Keratinocyte (primary cell): ENCODE measurements around the gene KCNK10. TPM values are rescaled to one million over a fixed set of nuclear protein-coding genes. Genes with fewer than 3 reads are reported as not detected.
"Not testable (repeated sequence)": the region's sequence is repeated elsewhere in the genome, so short reads cannot be mapped to it uniquely, and the experiment has no call there.

Experiments used
- DNase-seq: peaks from one replicate; pipeline ENCODE4 v3.0.0-alpha.2; 2011; ENCODE audit warnings: low read depth, missing footprints, low spot score
- FAIRE-seq: peaks from 2 replicates; lab custom pipeline; 2011; peaks lifted over from hg19 to GRCh38; lab: Jason Lieb, UNC
- H2AFZ ChIP-seq: 2 replicates; pipeline ENCODE4 v1.6.0; 2012; ENCODE audit warnings: low read length, control low read depth, inconsistent platforms; ENCODE audit not compliant: control insufficient read depth
- H3K27ac ChIP-seq: 2 replicates; pipeline ENCODE4 v1.5.1; 2011; ENCODE audit warnings: low read length; ENCODE audit not compliant: control insufficient read depth, insufficient read depth
- H3K27me3 ChIP-seq: 3 replicates; pipeline ENCODE4 v1.6.0; 2011; ENCODE audit warnings: low read length; ENCODE audit not compliant: control insufficient read depth, insufficient read depth; ENCODE audit errors: extremely low read depth
- H3K36me3 ChIP-seq, 2 experiments: 2 replicates in 1 of 2; 3 replicates in 1 of 2; pipeline ENCODE4 v1.5.1; 2011; ENCODE audit warnings: low read length in 2 of 2, mild to moderate bottlenecking in 1 of 2; ENCODE audit not compliant: control insufficient read depth in 2 of 2, insufficient read depth in 2 of 2; ENCODE audit errors: extremely low read depth in 1 of 2
- H3K4me1 ChIP-seq: 3 replicates; pipeline ENCODE4 v1.5.1; 2011; ENCODE audit warnings: low read length; ENCODE audit not compliant: control insufficient read depth, insufficient read depth; ENCODE audit errors: extremely low read depth
- H3K4me2 ChIP-seq: 3 replicates; pipeline ENCODE4 v1.6.0; 2011; ENCODE audit warnings: low read depth, low read length; ENCODE audit not compliant: control insufficient read depth, insufficient read depth; ENCODE audit errors: extremely low read depth
- H3K4me3 ChIP-seq, 3 experiments: fragments of 200-600 bp in 1 of 3; sonication (generic) in 1 of 3; 2 replicates in 2 of 3; 3 replicates in 1 of 3; pipeline ENCODE4 v1.5.1; 2011 to 2016; ENCODE audit warnings: low read length in 3 of 3, mild to moderate bottlenecking in 3 of 3, control low read depth in 2 of 3, inconsistent platforms in 1 of 3, low read depth in 1 of 3, mixed read lengths in 1 of 3, mixed run types in 1 of 3, moderate library complexity in 1 of 3; ENCODE audit not compliant: control insufficient read depth in 2 of 3, insufficient read depth in 2 of 3; ENCODE audit errors: extremely low read depth in 1 of 3
- H3K79me2 ChIP-seq: 2 replicates; pipeline ENCODE4 v1.6.0; 2012; ENCODE audit warnings: low read length; ENCODE audit not compliant: control insufficient read depth, insufficient read depth
- H3K9ac ChIP-seq: 3 replicates; pipeline ENCODE4 v1.6.0; 2011; ENCODE audit warnings: low read length; ENCODE audit not compliant: control insufficient read depth, insufficient read depth; ENCODE audit errors: extremely low read depth
- H3K9me1 ChIP-seq: 3 replicates; pipeline ENCODE4 v1.6.0; 2011; ENCODE audit warnings: low read length; ENCODE audit not compliant: control insufficient read depth, insufficient read depth; ENCODE audit errors: extremely low read depth
- H3K9me3 ChIP-seq: 2 replicates; pipeline ENCODE4 v1.5.1; 2012; ENCODE audit warnings: low read depth, low read length; ENCODE audit not compliant: control insufficient read depth
- H4K20me1 ChIP-seq: 3 replicates; pipeline ENCODE4 v1.6.0; 2011; ENCODE audit warnings: low read length; ENCODE audit not compliant: control insufficient read depth, insufficient read depth; ENCODE audit errors: extremely low read depth
- CTCF ChIP-seq, 3 experiments: IDR thresholded peaks in 1 of 3; conservative IDR thresholded peaks in 1 of 3; optimal IDR thresholded peaks in 1 of 3; 2 replicates in 2 of 3; 3 replicates in 1 of 3; pipeline versions ENCODE3 to v1.5.1; 2011; ENCODE audit warnings: low read length in 3 of 3, mild to moderate bottlenecking in 3 of 3, moderate library complexity in 2 of 3, control low read depth in 1 of 3, inconsistent platforms in 1 of 3; ENCODE audit not compliant: insufficient read depth in 2 of 3; ENCODE audit errors: extremely low read depth in 1 of 3
- EZH2 ChIP-seq: IDR thresholded peaks from one replicate; pipeline ENCODE4 v1.6.1; 2012; ENCODE audit warnings: inconsistent platforms, mild to moderate bottlenecking, low read length, moderate library complexity
- dilution Hi-C: fragments of 300-500 bp; cut with MboI; formaldehyde crosslinking; loops from one replicate; pipeline ENCODE4 v1.7.0; 2020; ENCODE audit warnings: low sequenced_read_pairs; ENCODE audit not compliant: extremely low pct_ligation_motif_present
- polyA plus RNA-seq, 5 experiments: library from polyadenylated mRNA; depleted of rRNA in 3 of 5; stranded (reverse) in 3 of 5; stranded (forward) in 1 of 5; unstranded in 1 of 5; fragments of >200 nt; gene quantifications; 1 replicate in 1 of 5; 2 replicates in 3 of 5; 3 replicates in 1 of 5; pipeline versions ENCODE4 v1.2.1 to v1.2.3, GENCODE V29; 2011 to 2012; ENCODE audit warnings: missing spikeins in 2 of 5, low read depth in 1 of 5, low replicate concordance in 1 of 5

Gene KCNK10
- polyA plus RNA-seq, 1 donor (not counting 4 experiments of a cell fraction or from before 2014, with no cell fraction given), result 0.79 TPM

- dilution Hi-C loops, result no loop called here
- Histone ChIP-seq H3K4me2 (no peak overlapping the region), H3K9me3 (no peaks in the 10 kb centered on the region)
These were observed 59.0 kb downstream of the KCNK10 start for GRCh38 chr14:88264116-88264515.

GRCh38 chr14:88261302-88261701 is 61.8 kb downstream of the KCNK10 start:
- H3K79me2 ChIP-seq, H3K4me1 ChIP-seq, H3K4me3 ChIP-seq, FAIRE-seq, H3K9me3 ChIP-seq, H3K27me3 ChIP-seq, H3K36me3 ChIP-seq, dilution Hi-C loops, H3K4me2 ChIP-seq, H3K9me1 ChIP-seq, H3K27ac ChIP-seq, H2AFZ ChIP-seq, H4K20me1 ChIP-seq, H3K9ac ChIP-seq: not testable (repeated sequence)
- peak; percentile 61 for DNase-seq

More at GRCh38 chr14:88264116-88264515, 59.0 kb downstream of the KCNK10 start:
- Histone ChIP-seq H3K79me2 (no peaks in the 10 kb centered on the region), H3K27ac (no peak overlapping the region), H2AFZ (no peak overlapping the region), H3K4me3 (no peak overlapping the region), H3K9me1 (no peaks in the 10 kb centered on the region), H4K20me1 (no peaks in the 10 kb centered on the region), H3K27me3 (no peaks in the 10 kb centered on the region), H3K36me3 (no peaks in the 10 kb centered on the region), H3K9ac (no peak overlapping the region), H3K4me1 (peaks cover 8% of the 10 kb centered on the region)
- FAIRE-seq (no peak), DNase-seq (no peak)
- no peak for TF ChIP-seq CTCF (optimal IDR thresholded peaks at IDR 0.05 in 1 of 3, IDR thresholded peaks at IDR 0.05 in 1 of 3, conservative IDR thresholded peaks at IDR 0.05 in 1 of 3; ENCODE audit: extremely low read depth in 1 of 3, insufficient read depth in 2 of 3, low read length in 3 of 3)
- TF ChIP-seq EZH2, result no peak

GRCh38 chr14:88258021-88258420 is 65.0 kb downstream of the KCNK10 start:
- DNase-seq (peak; percentile 38), FAIRE-seq (peak; percentile 29)
- H3K9ac ChIP-seq, result no peak overlapping the region
- H3K9me3 ChIP-seq, result no peaks in the 10 kb centered on the region
- peaks cover 10% of the 10 kb centered on the region for H3K4me1 ChIP-seq
- H3K36me3 ChIP-seq, result no peaks in the 10 kb centered on the region
- H2AFZ ChIP-seq, result no peak overlapping the region
- no peak overlapping the region for H3K4me3 ChIP-seq
- no peaks in the 10 kb centered on the region for H4K20me1 ChIP-seq
- H3K27me3 ChIP-seq, result no peaks in the 10 kb centered on the region
- no peaks in the 10 kb centered on the region for H3K79me2 ChIP-seq
- H3K27ac ChIP-seq, result no peak overlapping the region
- H3K9me1 ChIP-seq, result no peaks in the 10 kb centered on the region
- no peak overlapping the region for H3K4me2 ChIP-seq
- dilution Hi-C loops, result no loop called here
- TF ChIP-seq CTCF (optimal IDR thresholded peaks at IDR 0.05 in 1 of 3, IDR thresholded peaks at IDR 0.05 in 1 of 3, conservative IDR thresholded peaks at IDR 0.05 in 1 of 3; ENCODE audit: extremely low read depth in 1 of 3, insufficient read depth in 2 of 3, low read length in 3 of 3), result no peak
- TF ChIP-seq EZH2, result no peak
